NCI-H82 treated with DMSO at 0.1 percent for 48 hours (cell line): ENCODE data around the gene EGLN3.

ENCODE experiments used
- DNase-seq: peaks from one replicate; lab custom pipeline; 2025; ENCODE audit not compliant: unreplicated experiment; lab: John Stamatoyannopoulos, UW

EGLN3 gene

GRCh38 chr14:33876274-33876673, 74.6 kb downstream of the EGLN3 start:
- no peak for DNase-seq
